DMS153 treated with DMSO at 0.1 percent for 48 hours (cell line): Measurements from ENCODE around the gene TFF2.

Experiments
- DNase-seq: peaks from one replicate; lab custom pipeline; 2025; ENCODE audit not compliant: unreplicated experiment; lab: John Stamatoyannopoulos, UW

The TFF2 gene

DNA sequence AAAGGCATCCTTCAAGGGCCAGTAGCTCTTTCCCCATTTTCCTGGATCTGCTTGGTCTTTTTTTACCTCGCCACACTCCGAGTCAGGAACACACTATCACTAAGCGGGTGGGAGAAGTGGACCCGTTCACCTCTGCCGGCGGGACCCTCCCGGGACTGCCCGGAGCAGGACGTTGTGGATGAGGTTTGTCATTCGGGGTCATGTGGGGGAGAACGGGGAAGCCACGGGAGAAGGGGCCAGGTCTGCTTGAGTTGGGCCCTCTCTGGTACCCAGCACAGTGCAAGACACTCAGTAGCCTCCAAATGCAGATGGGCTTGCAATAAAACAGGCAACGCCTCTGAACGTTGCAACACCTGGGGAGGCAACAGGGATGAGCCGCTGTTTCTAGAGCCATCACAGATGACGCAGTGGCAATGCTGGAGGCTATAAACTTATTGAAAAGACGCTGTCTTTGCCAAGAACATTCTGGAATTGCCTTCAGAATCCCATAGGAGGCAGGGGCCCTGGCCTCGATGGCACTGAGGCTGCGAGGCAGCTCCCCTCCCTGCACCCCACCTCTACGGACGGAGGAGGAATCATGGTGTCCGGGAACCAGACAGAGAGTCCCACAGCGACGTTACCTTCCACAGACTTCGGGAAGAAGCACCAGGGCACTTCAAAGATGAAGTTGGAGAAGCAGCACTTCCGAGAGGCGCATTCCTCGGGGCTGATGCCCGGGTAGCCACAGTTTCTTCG, 3.8 kb downstream of the TFF2 start:
- no peak for DNase-seq

DNA sequence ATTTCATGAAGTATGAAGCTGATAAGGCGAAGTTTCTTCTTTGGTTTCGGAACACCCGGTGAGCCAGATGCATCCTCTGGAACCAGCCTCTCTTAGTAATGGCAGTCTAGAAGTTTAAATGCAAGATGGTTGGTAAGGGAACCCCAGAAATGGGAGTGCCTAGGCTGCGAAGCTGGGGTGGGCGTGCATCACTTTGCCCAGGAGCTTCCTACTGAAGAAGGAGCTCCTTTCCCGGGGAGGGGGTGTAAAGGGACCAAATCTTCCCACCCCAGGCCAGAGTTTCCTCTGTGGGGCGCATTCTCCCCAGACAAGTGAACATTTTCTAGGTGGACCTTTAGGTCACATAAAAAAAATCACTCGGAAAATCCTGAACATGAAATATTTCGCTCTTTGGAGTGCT, 4.4 kb downstream of the TFF2 start:
- DNase-seq = no peak

DNA sequence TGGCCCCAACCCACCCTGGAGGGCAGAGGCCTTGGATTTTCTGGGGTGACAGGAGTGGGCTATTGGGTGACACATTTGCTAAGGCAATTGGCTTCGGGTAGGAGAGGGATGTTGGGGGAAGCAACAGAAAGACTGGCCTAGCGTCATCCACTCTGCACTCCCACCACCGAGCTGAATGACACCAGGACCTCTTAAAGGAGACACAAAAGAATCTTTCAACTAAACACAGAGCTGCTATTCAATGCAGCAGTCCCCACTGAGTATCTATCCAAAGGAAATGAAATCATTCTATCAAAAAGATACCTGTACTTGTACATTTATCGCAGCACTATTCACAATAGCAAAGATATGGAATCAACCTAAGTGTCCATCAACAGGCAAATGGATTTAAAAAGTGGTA, 6.2 kb downstream of the TFF2 start:
- DNase-seq = no peak

DNA sequence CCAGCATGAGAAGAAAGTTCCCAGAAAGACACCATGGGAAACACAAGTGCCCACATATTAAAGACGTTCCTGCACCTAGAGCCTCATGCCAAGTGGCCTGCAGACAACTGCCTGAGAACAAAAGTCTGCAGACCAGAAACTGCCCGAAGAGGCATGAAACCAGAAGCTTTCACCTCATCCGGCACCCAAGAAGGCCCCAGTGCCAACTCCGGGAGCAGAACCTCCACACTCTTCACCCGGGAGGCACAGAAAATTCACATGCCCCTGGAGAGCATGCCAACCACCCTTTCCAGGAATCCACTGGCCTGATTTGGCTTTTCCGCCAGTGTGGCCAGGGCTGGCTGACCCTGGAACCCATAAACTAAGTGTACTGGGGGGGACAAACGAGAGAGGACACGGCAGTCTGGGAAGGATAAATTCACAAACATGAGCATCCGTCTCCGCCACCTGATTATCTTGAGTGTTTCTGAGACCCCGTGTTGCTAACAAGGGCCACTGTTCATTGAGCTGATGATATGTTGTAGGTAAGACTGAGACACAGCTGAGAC, 6.8 kb downstream of the TFF2 start:
- DNase-seq = no peak

DNA sequence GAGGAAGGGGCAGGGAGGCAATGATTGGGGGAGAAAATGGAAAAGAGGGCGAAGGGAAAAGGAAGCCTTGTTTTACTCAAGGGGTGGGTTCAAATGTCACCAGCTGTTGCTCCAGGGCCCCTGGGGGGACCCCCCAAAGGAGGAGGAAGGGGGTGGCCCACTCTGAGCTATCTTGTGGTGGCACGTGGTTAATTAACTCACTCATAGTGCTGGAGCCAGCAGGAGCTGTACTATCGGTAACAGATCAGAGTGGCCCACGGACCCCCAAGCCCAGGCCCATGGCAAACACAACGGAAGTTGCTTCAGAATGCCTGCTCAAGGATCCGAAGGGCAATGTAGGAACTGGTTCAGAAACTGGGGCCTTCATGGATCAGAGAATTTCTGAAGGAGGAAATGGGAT, 7.2 kb downstream of the TFF2 start:
- no peak for DNase-seq

DNA sequence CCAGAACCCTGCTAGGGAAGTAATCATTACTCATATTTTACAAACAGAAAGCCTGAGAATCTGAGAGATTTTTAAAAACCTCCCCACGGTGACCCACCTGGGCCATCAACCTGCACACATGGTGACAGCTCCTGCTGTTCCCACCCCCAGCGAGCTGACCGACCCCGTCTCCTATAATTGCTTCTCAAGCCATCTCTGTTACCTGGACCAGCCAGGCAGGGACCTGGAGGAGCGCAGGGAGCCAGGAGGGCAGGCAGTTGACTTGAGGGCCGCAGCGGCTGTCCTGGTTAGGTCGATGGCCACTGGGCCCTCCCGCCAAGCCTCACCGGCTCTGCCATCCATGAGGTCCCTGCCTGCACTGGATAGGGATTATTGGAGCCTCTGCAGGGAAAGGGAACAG, 7.7 kb downstream of the TFF2 start:
- DNase-seq = no peak

DNA sequence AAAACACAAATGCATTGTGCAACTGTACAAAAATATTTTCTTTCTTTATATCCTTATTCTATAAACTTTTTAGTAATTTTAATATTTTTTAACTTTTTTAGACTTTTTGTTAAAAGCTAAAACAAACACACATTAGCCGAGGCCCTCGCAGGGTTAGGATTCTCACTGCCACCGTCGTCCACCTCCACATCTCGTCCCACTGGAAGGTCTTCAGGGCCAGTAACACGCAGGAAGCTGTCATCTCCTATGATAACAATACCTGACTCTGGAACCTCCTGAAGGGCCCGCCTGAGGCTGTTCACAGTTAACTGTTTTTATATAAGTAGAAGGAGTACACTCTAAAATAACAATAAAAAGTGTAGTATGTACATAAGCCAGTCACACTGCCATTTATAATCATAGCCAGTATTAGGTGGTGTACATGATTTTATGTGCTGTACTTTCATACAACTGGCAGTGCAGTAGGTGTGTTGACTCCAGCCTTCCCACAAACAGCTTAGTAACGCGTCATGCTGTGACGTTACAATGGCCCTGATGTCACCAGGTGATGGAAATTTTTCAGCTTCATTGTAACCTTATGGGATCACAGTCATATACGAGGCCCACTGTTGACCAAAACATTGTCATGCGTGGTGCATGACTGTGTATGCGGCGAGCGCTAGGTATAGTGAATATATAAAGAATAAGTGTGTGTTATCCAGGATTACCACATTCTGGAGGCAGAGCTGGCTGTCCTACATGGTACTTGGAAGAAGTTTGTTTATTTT, 8.8 kb downstream of the TFF2 start:
- no peak for DNase-seq

DNA sequence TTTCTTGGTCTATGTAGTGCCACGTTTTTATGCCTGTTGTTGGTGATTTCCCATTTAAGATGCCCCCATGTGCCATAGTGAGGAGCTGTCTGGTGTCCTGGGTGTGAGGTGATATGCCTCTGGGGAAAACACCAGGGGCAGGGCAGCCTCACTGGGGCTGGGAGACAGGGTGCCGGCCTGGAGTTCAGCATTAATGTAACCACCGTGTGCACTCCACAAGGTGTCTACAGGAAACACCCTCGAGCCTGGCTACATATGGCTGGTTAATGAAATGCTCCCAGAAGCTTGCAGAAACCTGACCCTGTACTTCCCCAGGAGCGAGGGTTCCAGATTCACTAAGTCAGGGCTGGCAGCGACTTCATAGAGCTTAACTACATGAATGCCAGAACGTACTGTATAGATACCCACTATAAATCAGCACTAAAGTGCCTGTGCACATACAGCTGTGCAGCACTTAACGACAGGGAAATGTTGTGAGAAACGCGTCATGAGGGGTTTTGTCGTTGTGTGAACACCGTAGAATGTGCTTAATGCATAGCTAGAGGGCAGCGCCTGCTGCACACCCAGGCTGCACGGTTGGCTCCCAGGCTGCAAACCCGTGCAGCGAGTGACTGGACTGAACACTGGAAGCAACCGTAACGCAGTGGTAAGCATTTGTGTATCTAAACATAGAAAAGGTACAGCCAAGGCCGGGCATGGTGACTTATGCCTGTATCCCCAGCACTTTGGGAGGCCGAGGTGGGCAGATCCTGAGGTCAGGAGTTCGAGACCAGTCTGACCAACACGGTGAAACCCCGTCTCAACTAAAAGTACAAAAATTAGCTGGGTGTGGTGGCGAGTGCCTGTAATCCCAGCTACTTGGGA, 10.4 kb downstream of the TFF2 start:
- no peak for DNase-seq

DNA sequence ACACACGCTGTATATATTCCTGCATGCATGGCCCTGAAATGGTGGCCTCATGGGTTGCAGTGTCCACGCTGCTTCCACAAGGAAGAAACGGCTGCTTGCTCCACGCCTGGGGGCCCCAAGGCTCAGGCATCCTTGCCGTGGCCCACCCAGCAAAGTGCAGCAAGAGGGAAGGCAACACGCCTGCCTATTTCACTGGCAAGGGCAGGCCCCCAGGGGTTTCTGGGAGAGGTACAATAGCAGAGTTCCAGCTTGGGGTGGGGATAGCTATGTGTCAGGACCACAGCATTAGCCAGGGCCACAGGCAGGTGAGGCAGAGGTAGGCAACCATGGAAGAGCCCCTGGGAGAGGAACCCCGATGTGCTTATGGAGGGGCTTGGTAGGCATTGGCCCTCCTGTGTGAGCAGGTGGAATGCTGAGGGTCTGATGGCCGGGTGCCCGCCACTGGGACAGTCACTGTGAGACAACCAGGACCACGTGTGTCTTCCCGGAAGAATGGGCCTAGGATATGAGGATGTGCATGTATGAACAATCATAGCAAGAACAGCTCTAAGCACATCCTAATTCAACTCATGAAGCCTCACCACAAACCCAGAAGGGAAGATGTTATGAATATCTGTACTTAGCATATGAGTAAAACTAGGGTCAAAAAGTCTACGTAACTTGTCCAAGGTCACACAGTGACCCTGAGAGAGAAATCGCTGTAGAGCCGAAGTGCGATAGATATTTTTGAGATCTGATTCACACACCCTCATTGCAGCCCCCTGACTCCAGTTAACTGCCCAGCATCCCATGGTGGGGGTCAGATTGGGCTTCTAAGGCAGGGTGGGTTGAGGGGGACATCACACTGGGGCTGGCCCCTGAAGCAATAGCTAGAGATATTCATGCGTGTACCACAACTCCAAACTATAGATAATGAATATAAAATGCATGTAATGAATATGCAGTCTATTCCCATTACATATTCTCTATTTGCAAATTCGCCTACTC, 11.8 kb downstream of the TFF2 start:
- DNase-seq = no peak

DNA sequence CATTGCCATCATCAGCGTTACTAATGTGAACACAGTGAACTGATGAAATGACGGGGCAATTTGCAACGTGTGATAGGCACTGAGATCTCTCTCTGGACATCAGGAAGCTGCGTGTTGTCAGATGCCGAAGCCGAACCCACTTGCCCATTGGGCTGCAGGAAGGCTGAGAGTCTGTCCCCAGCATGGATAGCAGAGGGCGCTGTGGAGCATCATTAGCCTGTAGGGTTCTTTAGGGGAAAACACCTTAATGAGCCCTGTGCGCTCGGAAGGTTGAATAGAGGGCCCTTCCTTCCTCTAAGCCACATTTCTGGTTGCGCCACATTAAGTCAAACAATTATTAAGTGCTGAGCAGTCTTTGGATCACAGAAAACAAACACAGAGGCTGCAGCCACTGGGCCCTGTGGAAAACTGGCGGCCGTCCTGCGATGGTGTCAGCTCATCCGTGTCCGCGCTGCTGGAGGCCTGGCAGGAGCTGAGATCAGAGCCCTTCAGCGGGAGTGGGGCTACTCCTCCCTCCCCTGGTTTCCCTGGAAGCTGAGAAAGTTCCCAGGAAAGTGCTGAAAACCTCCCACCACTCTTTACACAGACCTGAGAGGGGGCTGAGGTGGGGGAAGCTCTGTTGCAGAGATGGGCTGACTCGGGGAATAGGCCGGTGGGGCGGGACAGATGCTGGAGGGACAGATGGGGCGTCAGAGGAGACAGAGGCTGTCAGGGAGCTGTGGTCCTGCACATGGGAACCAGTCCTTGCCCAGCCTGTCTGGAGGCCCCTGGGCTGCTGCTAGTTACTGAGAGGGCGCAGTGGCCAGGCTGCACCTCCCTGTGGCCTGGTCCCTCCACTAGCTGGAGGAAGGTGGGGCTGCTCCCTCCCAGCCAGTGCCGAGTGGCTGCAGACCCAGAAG, 12.7 kb downstream of the TFF2 start:
- DNase-seq = peak; percentile 74

DNA sequence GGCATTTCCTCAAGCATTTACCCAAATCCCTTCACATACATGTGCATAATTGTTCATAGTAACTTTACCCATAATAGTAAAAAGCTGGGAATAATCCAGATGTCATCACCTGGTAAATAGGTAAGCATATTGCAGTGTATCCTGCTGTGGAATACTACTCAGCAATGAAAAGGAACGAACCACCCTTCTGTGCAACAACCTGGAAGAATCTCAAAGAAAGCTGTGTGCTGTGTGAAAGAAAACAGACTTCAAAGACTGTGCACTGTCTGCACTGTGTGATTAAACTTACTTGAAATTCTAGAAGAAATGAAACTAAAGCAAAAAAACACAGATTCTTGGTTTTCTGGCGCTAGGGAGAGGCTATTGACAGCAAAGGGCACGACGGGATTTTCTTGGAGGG, 13.5 kb downstream of the TFF2 start:
- no peak for DNase-seq

DNA sequence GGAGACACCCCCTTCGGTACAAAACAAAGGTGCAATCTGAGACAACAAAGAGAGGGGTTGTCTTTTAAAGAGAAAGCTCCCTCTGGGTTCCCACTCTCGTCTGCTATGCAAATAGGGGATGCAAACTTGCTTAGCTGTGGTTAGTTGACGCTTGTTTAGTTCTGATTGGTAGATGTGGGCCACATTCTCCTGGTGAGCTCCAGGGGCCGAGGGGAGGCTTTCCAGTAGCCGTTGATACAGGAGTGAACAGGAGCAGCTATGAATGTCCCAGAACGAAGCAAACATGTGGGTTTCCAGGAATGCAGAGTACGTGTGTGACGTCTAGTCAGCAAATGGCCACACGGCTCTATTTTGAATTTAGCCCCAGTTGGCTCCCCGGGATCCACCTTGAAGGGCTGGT, 14.7 kb downstream of the TFF2 start:
- no peak for DNase-seq

DNA sequence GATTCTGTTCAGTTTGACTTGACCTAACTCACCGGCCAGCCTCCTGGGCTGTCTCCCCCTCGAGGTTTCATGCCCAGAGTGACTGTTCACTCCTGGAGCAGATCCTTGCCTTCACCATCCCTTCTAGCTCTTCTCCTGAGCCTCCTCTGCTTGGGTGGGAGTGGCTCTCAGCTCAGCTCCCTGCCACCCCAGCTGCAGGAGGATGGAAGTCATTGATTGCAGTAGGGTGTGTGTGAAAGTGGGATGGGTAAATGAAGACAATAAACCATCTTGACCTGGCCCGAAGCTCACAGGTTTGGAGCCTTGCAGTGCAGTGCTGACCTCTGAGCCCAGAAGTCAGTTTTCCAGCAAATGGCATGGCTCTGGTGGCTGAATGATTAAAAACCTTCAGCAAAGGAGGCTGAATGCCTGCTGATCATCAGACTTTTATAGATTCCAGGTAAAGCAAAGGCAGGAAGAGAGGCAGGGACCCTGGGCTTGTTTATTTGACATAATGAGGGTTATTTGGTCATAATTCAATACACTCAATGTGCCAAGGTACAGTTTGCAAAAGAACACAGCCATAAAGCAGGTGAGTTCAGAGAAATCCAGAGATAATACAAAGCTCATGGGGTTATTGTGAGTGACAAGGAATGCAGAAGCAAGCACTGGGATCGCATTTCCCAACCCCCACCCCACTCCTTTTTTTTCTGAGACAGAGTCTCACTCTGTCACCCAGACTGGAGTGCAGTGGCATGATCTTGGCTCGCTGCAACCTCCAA, 18.1 kb downstream of the TFF2 start:
- DNase-seq = no peak

DNA sequence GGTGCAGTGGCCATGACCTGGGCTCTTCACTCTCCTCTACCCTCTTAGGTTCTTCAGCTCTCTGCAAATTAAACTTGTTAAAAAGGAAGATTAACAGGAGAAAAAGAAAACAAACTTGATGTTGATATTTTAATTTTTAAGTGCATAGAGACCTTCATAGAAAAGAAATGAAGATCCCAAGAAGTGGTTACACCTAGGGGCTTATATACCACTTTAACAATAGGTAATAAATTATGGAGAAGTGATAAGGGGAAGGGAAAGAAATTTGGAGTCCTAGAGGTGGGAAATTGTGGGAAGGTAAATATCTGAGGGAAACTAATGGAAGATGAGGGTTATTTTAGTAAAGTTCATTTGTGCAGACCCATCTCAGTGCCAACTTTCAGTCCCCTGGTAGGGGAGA, 19.1 kb downstream of the TFF2 start:
- DNase-seq = no peak

DNA sequence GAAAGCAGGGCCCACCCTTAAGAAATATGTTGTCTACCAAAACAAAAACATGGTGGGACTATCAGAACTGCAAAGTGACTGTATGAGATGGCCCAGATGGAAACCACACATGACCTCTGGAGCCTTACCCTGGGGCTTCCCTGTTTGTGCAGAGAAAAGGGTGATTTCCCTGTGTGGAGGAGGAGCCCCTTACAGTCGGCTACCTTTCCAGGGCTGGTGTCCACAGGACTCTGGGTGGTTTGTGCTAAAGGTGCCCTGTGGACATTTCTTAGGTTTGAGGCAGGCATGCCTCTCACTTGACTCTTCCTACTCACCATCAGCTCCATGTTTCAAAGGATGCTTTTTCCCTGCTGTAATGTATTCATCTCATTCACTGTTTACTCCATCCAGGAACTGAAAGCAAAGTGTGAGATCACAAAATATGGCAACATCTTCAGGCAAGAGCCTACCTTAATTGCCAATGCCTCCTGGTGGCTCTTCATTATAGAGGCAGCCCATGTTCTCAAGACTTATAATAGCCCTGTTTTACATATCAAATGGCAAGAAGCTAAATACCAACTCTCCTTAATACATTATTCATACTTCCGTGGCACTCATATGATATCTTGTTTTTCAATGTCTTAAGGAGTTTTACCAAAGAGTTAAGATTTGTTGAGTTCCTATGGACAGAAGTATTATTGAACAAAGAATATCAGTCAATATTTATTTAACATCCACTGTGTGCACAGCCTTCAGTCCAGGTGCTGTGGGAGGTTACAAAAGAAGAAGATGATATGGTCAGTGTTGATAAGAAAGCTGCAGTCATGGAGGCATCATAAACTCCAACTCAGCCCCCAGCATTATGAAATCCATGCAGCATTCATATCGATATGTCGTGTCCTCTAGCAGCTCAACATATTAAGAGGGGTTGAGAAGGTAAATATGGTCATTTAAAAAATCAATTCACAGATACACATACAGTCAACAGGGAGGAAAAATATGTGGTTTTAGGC, 20.1 kb downstream of the TFF2 start:
- DNase-seq = no peak

DNA sequence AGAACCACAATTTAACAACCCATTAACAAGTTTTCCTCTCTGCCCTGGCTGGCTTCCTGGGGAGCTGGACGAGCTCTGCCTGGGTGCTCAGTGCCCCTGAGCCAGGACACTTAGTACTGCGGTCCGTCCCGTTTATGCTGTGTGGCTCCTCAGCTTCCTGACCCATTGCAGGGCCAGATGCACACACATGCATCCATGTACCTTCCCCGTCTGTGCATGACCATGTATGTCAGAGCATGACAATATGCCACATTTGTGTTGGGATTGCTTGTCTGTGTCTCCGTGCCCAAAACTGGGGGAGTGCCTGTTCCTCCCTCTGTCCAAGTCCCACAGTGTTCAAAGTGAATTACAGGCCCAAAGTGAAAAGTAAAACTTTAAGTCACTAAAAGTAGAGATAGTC, 25.9 kb downstream of the TFF2 start:
- DNase-seq = no peak

DNA sequence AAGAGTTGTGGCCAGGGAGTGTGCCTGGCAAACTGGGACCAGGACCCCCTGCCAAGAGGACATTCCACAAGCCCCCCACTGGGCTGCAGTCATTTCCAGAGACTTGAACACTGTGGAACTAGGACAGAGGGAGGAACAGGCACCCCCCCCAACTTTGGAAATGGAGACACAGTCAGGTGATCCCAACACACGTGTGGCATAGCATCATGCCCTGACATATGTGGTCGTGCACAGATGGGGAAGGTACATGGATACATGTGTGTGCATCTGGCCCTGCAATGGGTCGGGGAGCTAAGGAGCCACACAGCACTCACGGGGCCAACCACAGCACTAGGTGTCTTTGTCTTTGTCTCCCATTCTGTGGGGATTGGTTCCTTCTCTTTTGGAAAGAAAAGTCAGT, 28.9 kb downstream of the TFF2 start:
- no peak for DNase-seq
